ENCODE measurements around the gene RASGEF1C. TPM values are rescaled to one million over a fixed set of nuclear protein-coding genes. Genes with fewer than 3 reads are reported as not detected.

The RASGEF1C gene
- polyA plus RNA-seq, 1 donor from 2014 or later, result not detected

GRCh38 chr5:180082633-180083420, 126.2 kb downstream of the RASGEF1C start:
- H3K27ac Mint-ChIP-seq, result no peak overlapping the region
- no peak overlapping the region for H3K4me3 Mint-ChIP-seq
- H3K9me3 Mint-ChIP-seq, result peaks cover 0 to 2% (median 0%) of the 10 kb centered on the region in 3 donors

GRCh38 chr5:180081481-180081880, 127.5 kb downstream of the RASGEF1C start:
- H3K27ac Mint-ChIP-seq, result no peak overlapping the region
- peaks cover 0 to 4% (median 3%) of the 10 kb centered on the region in 3 donors for H3K4me1 Mint-ChIP-seq
- H3K9me3 Mint-ChIP-seq, result peaks cover 0 to 2% (median 0%) of the 10 kb centered on the region in 3 donors
- H3K27me3 Mint-ChIP-seq, result peaks cover 27% of the 10 kb centered on the region
- H3K36me3 Mint-ChIP-seq, result peaks cover 1% of the 10 kb centered on the region
- H3K4me3 Mint-ChIP-seq, result no peak overlapping the region

More at GRCh38 chr5:180082633-180083420, 126.2 kb downstream of the RASGEF1C start:
- Mint-ChIP-seq H3K27me3 (peaks cover 21% of the 10 kb centered on the region), H3K4me1 (peaks cover 0 to 4% (median 3%) of the 10 kb centered on the region in 3 donors), H3K36me3 (peaks cover 1% of the 10 kb centered on the region)

GRCh38 chr5:180080486-180081280, 128.3 kb downstream of the RASGEF1C start:
- H3K27me3 Mint-ChIP-seq, result peaks cover 27% of the 10 kb centered on the region

DNA sequence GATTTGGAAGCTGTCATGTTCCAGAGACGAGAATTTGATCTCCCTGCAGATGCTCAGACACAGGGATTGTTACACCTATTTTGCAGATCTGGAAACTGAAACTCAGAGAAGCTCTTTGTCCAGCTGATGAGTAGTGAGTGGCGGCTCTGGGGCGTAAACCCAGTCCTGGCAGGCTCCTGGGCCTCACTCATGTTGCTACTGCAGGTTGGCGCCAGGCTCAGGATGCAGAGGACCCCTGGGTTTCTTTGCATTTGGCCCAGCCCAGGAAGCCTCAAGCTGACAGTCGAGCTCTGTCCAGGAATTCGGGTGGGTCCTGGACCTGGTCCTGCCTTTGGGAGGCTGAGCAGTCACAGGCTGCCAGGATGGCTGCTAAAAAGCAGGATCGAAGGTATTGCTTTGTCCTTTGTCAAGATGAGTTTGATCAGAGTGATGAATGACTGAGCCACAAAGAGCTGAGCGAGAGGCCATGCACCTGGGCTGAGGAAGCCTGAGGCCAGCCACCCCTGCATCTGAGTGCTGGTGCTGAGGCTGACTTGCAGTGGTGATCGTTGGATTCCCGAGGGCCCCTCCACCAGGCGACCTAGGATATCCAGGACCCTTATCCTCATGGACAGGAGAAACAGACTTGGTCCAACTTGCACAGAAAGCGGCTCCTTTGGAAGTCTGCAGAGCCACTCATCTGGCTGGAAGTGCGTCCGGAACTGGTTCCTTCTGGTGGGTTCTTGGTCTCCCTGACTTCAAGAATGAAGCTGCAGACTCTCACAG, 129.1 kb downstream of the RASGEF1C start:
- peaks cover 0 to 3% (median 0%) of the 10 kb centered on the region in 3 donors for H3K4me1 Mint-ChIP-seq
- peaks cover 1% of the 10 kb centered on the region for H3K36me3 Mint-ChIP-seq
- H3K27ac Mint-ChIP-seq, result no peak overlapping the region
- H3K9me3 Mint-ChIP-seq, result peaks cover 0 to 2% (median 0%) of the 10 kb centered on the region in 3 donors
- H3K27me3 Mint-ChIP-seq, result peaks cover 27% of the 10 kb centered on the region
- H3K4me3 Mint-ChIP-seq, result peak overlapping the region in 1 of 4 donors; percentile 52

More at GRCh38 chr5:180080486-180081280, 128.3 kb downstream of the RASGEF1C start:
- H3K36me3 Mint-ChIP-seq, result peaks cover 1% of the 10 kb centered on the region
- H3K9me3 Mint-ChIP-seq, result peaks cover 0 to 2% (median 0%) of the 10 kb centered on the region in 3 donors
- peaks cover 0 to 3% (median 1%) of the 10 kb centered on the region in 3 donors for H3K4me1 Mint-ChIP-seq
- H3K27ac Mint-ChIP-seq, result no peak overlapping the region
- H3K4me3 Mint-ChIP-seq, result peak overlapping the region in 1 of 4 donors; percentile 52

DNA sequence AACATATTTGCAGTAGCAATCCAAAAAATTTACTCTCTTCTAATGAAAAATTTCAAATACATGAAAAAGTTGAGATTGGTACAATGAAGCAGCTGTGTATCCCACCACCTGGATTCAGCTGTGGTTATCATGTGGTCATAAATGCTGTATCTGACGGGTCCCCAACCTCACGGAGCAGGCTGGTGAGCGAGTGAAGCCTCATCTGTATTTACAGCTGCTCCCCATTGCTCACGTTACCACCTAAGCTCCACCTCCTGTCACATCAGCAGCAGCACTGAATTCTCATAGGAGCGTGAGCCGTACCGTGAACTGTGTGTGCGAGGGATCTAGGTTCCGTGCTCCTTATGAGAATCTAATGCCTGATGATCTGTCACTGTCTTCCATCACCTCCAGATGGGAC, 130.7 kb downstream of the RASGEF1C start:
- H3K4me3 Mint-ChIP-seq, result no peak overlapping the region
- H3K27ac Mint-ChIP-seq, result no peak overlapping the region
- H3K27me3 Mint-ChIP-seq, result peaks cover 22% of the 10 kb centered on the region
- peaks cover 1% of the 10 kb centered on the region for H3K36me3 Mint-ChIP-seq
- peaks cover 0 to 7% (median 1%) of the 10 kb centered on the region in 3 donors for H3K4me1 Mint-ChIP-seq
- peaks cover 0 to 2% (median 0%) of the 10 kb centered on the region in 3 donors for H3K9me3 Mint-ChIP-seq

GRCh38 chr5:180077594-180078284, 131.3 kb downstream of the RASGEF1C start:
- Mint-ChIP-seq H3K4me3 (no peak overlapping the region), H3K4me1 (peaks cover 1 to 7% (median 2%) of the 10 kb centered on the region in 3 donors), H3K27me3 (peaks cover 21% of the 10 kb centered on the region), H3K27ac (no peak overlapping the region), H3K9me3 (peaks cover 0 to 2% (median 0%) of the 10 kb centered on the region in 3 donors), H3K36me3 (peaks cover 1% of the 10 kb centered on the region)

DNA sequence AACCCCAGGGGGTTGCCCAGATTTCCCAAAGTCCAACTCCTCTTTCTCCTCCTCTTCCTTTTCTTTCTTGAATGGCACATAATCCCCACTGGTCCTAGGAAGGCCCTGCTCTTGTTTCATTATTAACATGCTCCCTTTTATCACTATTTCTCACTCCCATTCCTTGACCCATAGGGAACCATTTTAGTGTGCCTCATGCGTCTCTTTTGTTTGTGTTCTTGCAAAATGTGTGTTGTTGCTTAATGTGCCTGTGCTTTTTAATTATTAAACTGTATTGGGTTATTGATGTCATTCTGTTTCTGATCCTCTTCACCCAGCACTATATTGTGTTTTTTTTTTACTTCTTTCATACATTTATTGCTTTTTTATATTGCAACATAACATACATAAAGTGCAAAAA, 133.3 kb downstream of the RASGEF1C start:
- Mint-ChIP-seq H3K9me3 (peaks cover 0 to 2% (median 0%) of the 10 kb centered on the region in 3 donors), H3K4me1 (peaks cover 6 to 11% (median 9%) of the 10 kb centered on the region in 3 donors), H3K27ac (peak overlapping the region in 1 of 3 donors; percentile 47), H3K36me3 (peaks cover 1% of the 10 kb centered on the region), H3K27me3 (peaks cover 19% of the 10 kb centered on the region), H3K4me3 (peak overlapping the region in 1 of 4 donors; percentile 33)

GRCh38 chr5:180074462-180074861, 134.5 kb downstream of the RASGEF1C start:
- Mint-ChIP-seq H3K27ac (no peak overlapping the region), H3K9me3 (no peaks in the 10 kb centered on the region), H3K4me3 (peak overlapping the region in 2 of 4 donors; percentile 57 to 72), H3K36me3 (peaks cover 1% of the 10 kb centered on the region), H3K27me3 (peaks cover 12% of the 10 kb centered on the region), H3K4me1 (peaks cover 10 to 20% (median 15%) of the 10 kb centered on the region in 3 donors)

DNA sequence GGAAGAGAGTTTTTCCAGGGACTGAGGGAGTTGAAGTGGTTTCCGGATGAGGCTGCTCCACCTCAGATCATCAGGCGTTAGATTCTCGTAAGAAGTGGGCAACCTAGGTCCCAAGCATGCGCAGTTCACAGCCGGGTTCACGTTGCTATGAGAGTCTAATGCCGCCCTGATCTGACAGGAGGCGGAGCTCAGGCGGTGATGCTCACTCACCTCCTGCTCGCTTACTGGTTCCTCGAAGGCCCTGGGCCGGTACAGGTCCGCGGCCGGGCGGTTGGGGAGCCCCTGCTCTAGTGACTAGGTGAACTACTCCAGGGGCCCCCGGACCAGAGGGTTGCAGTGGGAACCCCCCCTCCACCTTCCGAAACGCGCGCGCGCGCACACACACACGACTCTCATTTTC, 136.5 kb downstream of the RASGEF1C start:
- peak overlapping the region; percentile 72 to 92 (median 85) for H3K4me3 Mint-ChIP-seq
- no peaks in the 10 kb centered on the region for H3K9me3 Mint-ChIP-seq
- H3K36me3 Mint-ChIP-seq, result no peaks in the 10 kb centered on the region
- H3K27ac Mint-ChIP-seq, result peak overlapping the region; percentile 39 to 92 (median 77)
- peaks cover 15 to 24% (median 18%) of the 10 kb centered on the region in 3 donors for H3K4me1 Mint-ChIP-seq
- peaks cover 5% of the 10 kb centered on the region for H3K27me3 Mint-ChIP-seq

DNA sequence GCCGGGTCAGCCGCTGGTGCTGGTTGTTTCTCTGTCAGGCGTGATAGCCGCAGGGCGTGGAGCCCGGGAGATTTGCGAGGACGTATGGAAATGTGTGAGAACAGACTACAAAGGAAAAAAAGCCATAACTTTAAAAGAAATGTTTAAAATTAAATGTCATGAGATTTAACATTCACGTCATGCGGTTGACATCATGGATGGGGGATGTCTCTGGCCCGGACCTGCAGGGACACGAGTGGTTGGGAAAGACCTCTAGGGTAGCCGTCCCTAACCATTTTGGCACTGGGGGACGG, 136.8 kb downstream of the RASGEF1C start:
- H3K27ac Mint-ChIP-seq, result peak overlapping the region; percentile 23 to 92 (median 77)
- no peaks in the 10 kb centered on the region for H3K36me3 Mint-ChIP-seq
- peak overlapping the region; percentile 72 to 92 (median 85) for H3K4me3 Mint-ChIP-seq
- peaks cover 4% of the 10 kb centered on the region for H3K27me3 Mint-ChIP-seq
- peaks cover 17 to 24% (median 22%) of the 10 kb centered on the region in 3 donors for H3K4me1 Mint-ChIP-seq
- no peaks in the 10 kb centered on the region for H3K9me3 Mint-ChIP-seq

DNA sequence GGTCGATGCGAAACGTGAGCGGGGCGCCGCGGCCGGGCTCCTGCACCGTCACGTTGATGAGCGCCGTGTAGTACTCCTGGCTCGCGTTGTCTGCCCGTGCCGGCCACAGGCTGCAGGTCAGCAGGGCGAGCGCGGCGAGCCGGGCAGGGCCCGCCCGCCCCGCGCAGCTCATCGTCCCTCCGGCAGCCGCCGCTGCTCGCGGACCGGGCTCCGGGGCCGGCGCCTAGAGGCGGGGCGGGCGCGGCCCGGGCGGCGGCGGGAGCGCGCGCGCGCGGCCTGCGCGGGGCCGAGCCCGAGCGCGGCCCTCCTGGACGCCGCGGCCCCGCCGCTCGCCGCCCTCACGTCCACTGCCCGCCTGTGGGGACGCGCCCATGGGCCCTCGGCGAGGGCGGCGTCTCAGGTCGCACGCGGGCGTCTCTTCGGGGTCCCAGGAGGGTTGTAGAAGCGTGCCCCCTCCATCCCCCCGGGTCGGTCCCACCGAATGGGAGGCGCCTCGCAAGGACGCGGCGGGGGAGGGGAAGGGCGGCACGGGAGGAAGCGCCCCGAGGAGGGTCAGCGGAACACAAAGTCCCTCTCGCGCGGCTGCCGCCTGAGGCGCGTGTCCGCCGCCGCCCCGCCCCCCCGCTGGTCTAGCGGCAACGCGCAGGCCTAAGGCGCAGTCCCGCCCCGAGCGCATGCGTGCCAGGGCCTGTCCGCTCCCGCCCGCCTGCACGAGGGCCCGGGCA, 137.3 kb downstream of the RASGEF1C start, which contains the start of gene RNF130:
TSS of gene RNF130 (minus strand) at position 229 of the 725 bp plus-strand sequence. CDS start at position 172, 57 bp downstream.
- Mint-ChIP-seq H3K36me3 (no peaks in the 10 kb centered on the region), H3K4me3 (peak within 1 kb of the TSS; percentile 82 to 97 (median 94)), H3K9me3 (no peaks in the 10 kb centered on the region), H3K27ac (peak within 1 kb of the TSS; percentile 80 to 93 (median 92)), H3K4me1 (peaks cover 17 to 24% (median 23%) of the 10 kb centered on the region in 3 donors), H3K27me3 (peaks cover under 1% of the 10 kb centered on the region)

GRCh38 chr5:180070756-180071530, 138.1 kb downstream of the RASGEF1C start:
- Mint-ChIP-seq H3K27ac (peak overlapping the region; percentile 80 to 93 (median 89)), H3K4me3 (peak overlapping the region; percentile 82 to 97 (median 94)), H3K9me3 (no peaks in the 10 kb centered on the region), H3K4me1 (peaks cover 19 to 26% (median 23%) of the 10 kb centered on the region in 3 donors), H3K27me3 (no peaks in the 10 kb centered on the region), H3K36me3 (peaks cover under 1% of the 10 kb centered on the region)

Measured in IgD-negative memory B cell (primary cell).